Common myeloid progenitor, CD34-positive (primary cell): ENCODE data around the gene ANKH.

Experiments
- CTCF ChIA-PET: fragments of 350-600 bp; sonication (Branson Sonifier 250); formaldehyde crosslinking; loops from one replicate; lab custom pipeline; 2021; ENCODE audit warnings: antibody characterized with exemption; lab: Charles Lee
- POLR2A ChIA-PET: fragments of 350-600 bp; sonication (Branson Sonifier 250); formaldehyde crosslinking; loops from one replicate; lab custom pipeline; 2021; ENCODE audit warnings: antibody characterized with exemption; lab: Charles Lee
- DNase-seq, 3 donors: peaks; one replicate each; pipeline versions ENCODE4 v3.0.0 to v3.0.0-alpha.2; 2013
- H3K27ac ChIP-seq, 2 experiments: 1 replicate in 1 of 2; 2 replicates in 1 of 2; pipeline ENCODE4 v1.7.0; 2013; ENCODE audit warnings: inconsistent platforms in 2 of 2, low read length in 2 of 2, mild to moderate bottlenecking in 2 of 2, low read depth in 1 of 2, moderate library complexity in 1 of 2; ENCODE audit not compliant: severe bottlenecking in 2 of 2, insufficient read depth in 1 of 2, poor library complexity in 1 of 2
- H3K27me3 ChIP-seq, 5 experiments: replicated peaks in 2 of 5; 1 replicate in 3 of 5; 2 replicates in 2 of 5; pipeline versions ENCODE4 v1.6.1 to v1.7.0; 2013; ENCODE audit warnings: low read length in 4 of 5, mild to moderate bottlenecking in 2 of 5, moderate library complexity in 2 of 5, inconsistent platforms in 1 of 5; ENCODE audit not compliant: insufficient read depth in 5 of 5, control insufficient read depth in 4 of 5
- H3K36me3 ChIP-seq, 4 experiments: 1 replicate in 2 of 4; 2 replicates in 2 of 4; pipeline versions ENCODE4 v1.6.1 to v1.7.0; 2013; ENCODE audit warnings: low read length in 3 of 4, control low read depth in 1 of 4, mild to moderate bottlenecking in 1 of 4; ENCODE audit not compliant: control insufficient read depth in 4 of 4, insufficient read depth in 4 of 4
- H3K4me1 ChIP-seq, 4 experiments: 1 replicate in 3 of 4; 2 replicates in 1 of 4; pipeline versions ENCODE4 v1.6.1 to v1.7.1; 2013; ENCODE audit warnings: low read length in 3 of 4, mild to moderate bottlenecking in 3 of 4, control low read depth in 1 of 4, inconsistent platforms in 1 of 4, moderate library complexity in 1 of 4; ENCODE audit not compliant: control insufficient read depth in 4 of 4, insufficient read depth in 4 of 4; ENCODE audit errors: control extremely low read depth in 1 of 4
- H3K4me3 ChIP-seq, 7 experiments: 1 replicate in 4 of 7; 2 replicates in 3 of 7; pipeline versions ENCODE4 v1.5.1 to v1.7.0; 2013; ENCODE audit warnings: mild to moderate bottlenecking in 7 of 7, low read length in 6 of 7, moderate library complexity in 6 of 7, inconsistent platforms in 2 of 7, low read depth in 2 of 7, control low read depth in 1 of 7; ENCODE audit not compliant: insufficient read depth in 4 of 7, control insufficient read depth in 1 of 7; ENCODE audit errors: extremely low read depth in 1 of 7
- H3K9me3 ChIP-seq, 5 experiments: 1 replicate in 4 of 5; 2 replicates in 1 of 5; pipeline versions ENCODE4 v1.6.1 to v1.7.1; 2013; ENCODE audit warnings: low read length in 4 of 5, mild to moderate bottlenecking in 2 of 5, inconsistent platforms in 1 of 5, low read depth in 1 of 5, moderate library complexity in 1 of 5; ENCODE audit not compliant: control insufficient read depth in 4 of 5, insufficient read depth in 2 of 5; ENCODE audit errors: control extremely low read depth in 1 of 5
- WGBS: methylation state at CpG from one replicate; pipeline ENCODE4 v1.1.5; 2013; ENCODE audit not compliant: insufficient coverage; 5-methylcytosine and 5-hydroxymethylcytosine counted together

Gene ANKH

GRCh38 chr5:14741801-14742440 lies 129.7 kb downstream of the ANKH start:
- POLR2A ChIA-PET: no interaction called here
- CTCF ChIA-PET: no interaction called here
- WGBS: 97% methylated on average over 10 of the region's 11 CpGs
- DNase-seq: no peak
- no peaks in the 10 kb centered on the region for H3K27me3 ChIP-seq
- H3K4me3 ChIP-seq: no peak overlapping the region
- H3K4me1 ChIP-seq: peaks cover 0 to 5% (median 0%) of the 10 kb centered on the region in 4 experiments
- no peaks in the 10 kb centered on the region for H3K9me3 ChIP-seq
- H3K36me3 ChIP-seq: peaks cover 0 to 29% (median 3%) of the 10 kb centered on the region in 4 experiments
- no peak overlapping the region for H3K27ac ChIP-seq

GRCh38 chr5:14741131-14741530 lies 130.4 kb downstream of the ANKH start:
- ChIA-PET POLR2A (no interaction called here), CTCF (interaction anchor here (1.0 kb wide), 1 partner anchor 15 kb away, joined by 4 read pairs; no protein-coding TSS in a partner anchor)
- Histone ChIP-seq H3K36me3 (peaks cover 0 to 27% (median 3%) of the 10 kb centered on the region in 4 experiments), H3K4me3 (no peak overlapping the region), H3K27ac (no peak overlapping the region), H3K4me1 (peaks cover 0 to 5% (median 0%) of the 10 kb centered on the region in 4 experiments), H3K27me3 (no peaks in the 10 kb centered on the region), H3K9me3 (no peaks in the 10 kb centered on the region)
- DNase-seq: no peak
- 98% methylated on average over 10 of the region's 13 CpGs for WGBS

- no peak for DNase-seq
- H3K27me3 ChIP-seq: no peaks in the 10 kb centered on the region
- WGBS: 97% methylated on average over 5 of the region's 5 CpGs
- ChIA-PET POLR2A (no interaction called here), CTCF (interaction anchor here (1.0 kb wide), 1 partner anchor 14 kb away, joined by 4 read pairs; no protein-coding TSS in a partner anchor)
- no peak overlapping the region for H3K27ac ChIP-seq
- H3K36me3 ChIP-seq: peaks cover 0 to 23% (median 2%) of the 10 kb centered on the region in 4 experiments
- H3K4me3 ChIP-seq: no peak overlapping the region
- H3K9me3 ChIP-seq: no peaks in the 10 kb centered on the region
- no peaks in the 10 kb centered on the region for H3K4me1 ChIP-seq
Measured at GRCh38 chr5:14739981-14740380, 131.6 kb downstream of the ANKH start.

- H3K36me3 ChIP-seq: peaks cover 0 to 23% (median 2%) of the 10 kb centered on the region in 4 experiments
- no peak for DNase-seq
- CTCF ChIA-PET: no interaction called here
Measured at GRCh38 chr5:14739538-14739937, 132.0 kb downstream of the ANKH start.

GRCh38 chr5:14738050-14738449 lies 133.5 kb downstream of the ANKH start:
- POLR2A ChIA-PET: no interaction called here
- Histone ChIP-seq H3K27ac (no peak overlapping the region), H3K4me1 (no peaks in the 10 kb centered on the region), H3K4me3 (no peak overlapping the region), H3K36me3 (peaks cover 2 to 24% (median 3%) of the 10 kb centered on the region in 4 experiments), H3K9me3 (no peaks in the 10 kb centered on the region), H3K27me3 (no peaks in the 10 kb centered on the region)
- WGBS: 97% methylated on average over 5 of the region's 5 CpGs
- no peak for DNase-seq
- CTCF ChIA-PET: interaction anchor here (1.3 kb wide), 1 partner anchor 24 kb away, joined by 4 read pairs; no protein-coding TSS in a partner anchor

More at GRCh38 chr5:14739538-14739937, 132.0 kb downstream of the ANKH start:
- Histone ChIP-seq H3K9me3 (no peaks in the 10 kb centered on the region), H3K4me1 (no peaks in the 10 kb centered on the region), H3K27ac (no peak overlapping the region), H3K4me3 (no peak overlapping the region), H3K27me3 (no peaks in the 10 kb centered on the region)
- WGBS: 90% methylated on average over 2 of the region's 3 CpGs
- POLR2A ChIA-PET: no interaction called here

GRCh38 chr5:14737291-14737690 lies 134.3 kb downstream of the ANKH start:
- WGBS: over 99% methylated on average over 10 of the region's 10 CpGs
- ChIA-PET CTCF (interaction anchor here (1.3 kb wide), 1 partner anchor 25 kb away, joined by 4 read pairs; no protein-coding TSS in a partner anchor), POLR2A (no interaction called here)
- no peak for DNase-seq
- H3K27ac ChIP-seq: no peak overlapping the region
- H3K27me3 ChIP-seq: no peaks in the 10 kb centered on the region
- H3K36me3 ChIP-seq: peaks cover 2 to 28% (median 3%) of the 10 kb centered on the region in 4 experiments
- H3K4me3 ChIP-seq: no peak overlapping the region
- H3K9me3 ChIP-seq: no peaks in the 10 kb centered on the region
- H3K4me1 ChIP-seq: no peaks in the 10 kb centered on the region

- WGBS: 77% methylated on average over 3 of the region's 4 CpGs
- CTCF ChIA-PET: no interaction called here
- POLR2A ChIA-PET: no interaction called here
Measured at GRCh38 chr5:14735944-14736343, 135.6 kb downstream of the ANKH start.

More at GRCh38 chr5:14735944-14736343, 135.6 kb downstream of the ANKH start:
- peak in 1 of 3 donors; percentile 6 for DNase-seq
- H3K36me3 ChIP-seq: peaks cover under 1 to 17% (median 4%) of the 10 kb centered on the region in 4 experiments
- H3K4me3 ChIP-seq: no peak overlapping the region
- no peaks in the 10 kb centered on the region for H3K4me1 ChIP-seq
- H3K9me3 ChIP-seq: no peaks in the 10 kb centered on the region
- no peak overlapping the region for H3K27ac ChIP-seq
- no peaks in the 10 kb centered on the region for H3K27me3 ChIP-seq
